ENCODE results near the gene MCM9.
A peak's percentile ranks its signal among the peaks of the same experiment; 100 is the strongest.

Gene MCM9

DNA sequence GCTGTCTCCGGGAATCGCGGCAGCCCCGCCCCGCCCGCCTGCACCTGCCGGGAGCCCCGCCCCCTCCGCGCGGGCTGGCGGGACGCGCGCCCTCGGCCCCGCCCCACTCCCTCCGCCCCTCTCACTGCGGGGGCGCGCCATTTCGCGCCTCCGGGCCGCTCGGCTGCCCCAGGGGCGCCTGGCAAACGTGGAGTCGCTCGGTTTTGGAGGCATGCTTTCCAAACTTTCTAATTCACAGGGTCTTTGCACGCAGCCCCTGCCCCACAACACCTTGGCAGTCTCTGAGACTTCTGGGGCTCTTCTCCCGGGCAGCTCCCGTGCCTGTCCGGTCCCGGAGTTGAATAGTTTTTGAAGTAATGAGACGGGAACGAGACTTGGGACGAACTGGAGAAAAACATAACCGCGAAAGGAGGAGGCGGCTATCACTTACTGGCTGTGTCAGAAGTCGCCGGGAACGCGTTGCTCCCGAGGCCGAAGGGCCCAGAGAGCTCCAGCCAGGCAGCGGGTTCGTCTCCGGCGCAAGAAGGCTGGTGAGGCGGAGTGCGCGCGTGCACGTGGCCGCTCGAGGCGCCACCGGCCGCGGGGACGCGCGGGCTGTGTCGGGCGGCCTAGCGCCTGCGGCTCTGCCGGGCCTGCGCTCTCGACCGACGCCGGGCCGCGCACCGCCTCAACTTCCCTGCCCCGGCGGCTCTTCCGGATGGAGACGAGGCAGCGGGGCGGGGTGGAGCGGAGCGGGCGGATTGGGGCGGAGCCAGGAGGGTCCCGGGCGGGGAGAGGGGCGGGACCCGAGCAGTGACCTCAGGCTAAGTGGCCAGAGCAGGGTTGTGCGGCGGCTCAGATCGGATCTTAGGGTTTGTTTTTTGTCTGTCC is at the start of gene MCM9:
Gene MCM9 (minus strand): TSS at position 699 of the 870 bp plus-strand sequence. CDS start 3,436 bp downstream, outside the sequence.
- DNase-seq (ENCODE audit: low spot score), result peak; percentile 97

DNA sequence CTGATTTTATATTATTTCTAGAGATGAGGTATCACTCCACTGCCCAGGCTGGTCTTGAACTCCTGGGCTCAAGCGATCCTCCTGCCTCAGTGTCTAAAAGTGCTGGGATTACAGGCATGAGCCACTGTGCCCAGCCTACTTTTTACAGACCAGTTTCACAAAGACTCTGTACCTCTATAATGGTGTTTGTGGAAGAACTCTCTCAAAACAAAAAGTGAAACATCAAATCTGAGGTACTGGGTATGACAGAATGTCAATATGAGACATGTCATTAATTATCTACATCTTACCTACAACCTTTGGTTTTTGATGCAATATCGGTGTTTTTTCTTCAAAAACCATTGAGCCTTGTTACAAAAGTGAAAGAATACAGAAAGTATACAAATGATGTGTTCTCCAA is 49.4 kb upstream of the MCM9 start:
- DNase-seq (ENCODE audit: low spot score), result no peak

DNA sequence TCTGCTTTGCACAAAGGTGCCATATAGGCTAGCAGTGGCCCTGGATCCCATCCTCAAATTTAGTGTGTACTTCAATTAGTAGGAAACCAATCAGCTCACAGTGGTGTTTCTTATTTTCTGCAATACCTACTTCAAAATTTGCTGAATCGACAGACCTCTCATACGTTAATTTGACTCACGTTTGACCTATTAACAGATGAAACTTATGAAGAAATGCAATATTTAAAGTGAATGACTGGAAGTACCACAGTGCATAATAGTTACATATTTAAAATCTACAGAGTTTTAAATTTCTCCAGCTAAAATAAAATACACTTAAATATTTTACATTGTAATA is 47.6 kb upstream of the MCM9 start:
- DNase-seq (ENCODE audit: low spot score), result no peak

DNA sequence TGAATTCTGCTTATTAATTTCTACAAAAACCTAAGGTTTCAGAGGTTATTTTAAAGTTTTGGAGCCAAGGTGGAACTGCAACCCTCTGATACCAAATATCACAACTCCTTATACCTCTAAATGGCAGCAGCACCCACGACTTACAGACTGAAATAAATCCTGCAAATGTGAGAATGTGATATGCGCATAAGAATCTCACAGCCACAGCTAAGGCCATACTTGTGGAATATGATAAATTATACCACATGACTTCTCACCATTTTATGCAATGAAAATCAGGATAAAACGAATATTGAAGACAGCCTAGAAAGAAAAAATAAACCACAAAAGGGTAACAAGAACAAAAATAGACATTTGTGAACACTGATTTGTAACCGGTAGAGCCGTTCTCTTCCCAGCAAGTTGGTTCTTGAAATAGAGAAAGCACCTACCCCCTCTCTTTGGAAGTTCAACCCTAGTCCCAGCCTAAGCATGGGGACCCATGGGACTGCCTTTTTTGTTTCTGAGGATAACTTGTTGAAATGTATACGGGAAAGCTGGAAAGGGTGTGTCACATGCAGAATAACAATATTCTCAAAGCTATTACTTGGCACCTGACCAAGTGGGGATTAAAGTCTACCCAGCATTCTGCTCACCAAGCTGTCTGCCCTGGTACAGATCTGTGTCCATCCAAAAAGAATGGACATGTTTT is 47.1 kb upstream of the MCM9 start:
- no peak for DNase-seq (ENCODE audit: low spot score)

DNA sequence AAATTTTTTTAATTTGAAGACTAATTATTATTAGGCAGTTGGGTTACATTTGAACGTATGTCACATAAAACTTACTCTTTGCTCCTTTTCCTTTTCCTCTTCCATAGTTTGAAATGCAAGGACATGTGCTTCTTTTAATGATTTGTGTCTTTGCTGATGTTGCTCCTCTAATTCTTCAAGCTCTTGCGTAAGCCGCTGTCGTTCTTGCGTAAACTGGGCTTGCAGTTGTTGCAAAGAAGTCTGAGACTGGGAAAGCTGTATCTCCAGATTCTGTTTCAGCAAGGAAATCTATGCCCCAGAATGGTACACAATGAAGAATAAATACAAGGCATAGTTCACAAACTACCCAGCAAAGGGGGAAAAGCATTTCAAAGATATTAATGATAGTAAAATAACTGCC is 45.1 kb upstream of the MCM9 start:
- peak; percentile 6 for DNase-seq (ENCODE audit: low spot score)

DNA sequence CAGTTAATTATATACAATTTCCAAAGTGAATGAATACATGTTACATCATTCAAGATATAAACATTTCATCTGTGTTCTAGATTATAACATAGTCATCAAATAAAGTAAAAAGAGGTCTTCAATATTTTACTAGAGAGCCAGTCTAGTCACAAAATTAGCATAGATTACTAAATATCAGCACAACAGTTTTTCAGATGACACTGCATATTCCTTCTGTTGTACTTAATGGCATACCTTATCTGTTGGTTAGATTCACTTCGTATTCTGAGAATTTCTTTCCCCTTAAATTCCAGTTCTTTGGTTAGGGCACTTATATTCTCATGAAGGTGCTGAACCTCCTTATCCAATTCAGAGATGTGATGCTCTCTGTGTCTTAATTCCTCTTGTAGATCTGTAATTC is 39.8 kb upstream of the MCM9 start:
- no peak for DNase-seq (ENCODE audit: low spot score)

DNA sequence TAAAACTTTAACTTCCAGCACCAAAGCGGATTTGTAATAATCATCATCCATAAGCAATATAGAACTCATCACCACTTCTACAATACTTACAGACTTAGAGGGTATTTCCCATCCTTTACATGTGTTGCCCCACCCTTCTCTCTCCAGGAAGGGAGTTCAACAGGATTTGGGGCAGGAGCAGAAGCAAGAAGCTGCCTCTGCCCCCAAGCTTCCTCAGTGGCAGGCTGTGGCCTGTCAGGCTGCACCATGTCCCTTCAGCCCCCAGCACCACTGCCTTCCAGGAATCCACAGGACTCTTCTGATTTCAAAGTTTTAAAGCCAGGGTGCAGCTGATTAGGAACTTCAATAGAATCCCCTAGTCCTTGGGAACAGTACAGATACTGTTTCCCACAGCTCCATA is 36.7 kb upstream of the MCM9 start:
- no peak for DNase-seq (ENCODE audit: low spot score)

DNA sequence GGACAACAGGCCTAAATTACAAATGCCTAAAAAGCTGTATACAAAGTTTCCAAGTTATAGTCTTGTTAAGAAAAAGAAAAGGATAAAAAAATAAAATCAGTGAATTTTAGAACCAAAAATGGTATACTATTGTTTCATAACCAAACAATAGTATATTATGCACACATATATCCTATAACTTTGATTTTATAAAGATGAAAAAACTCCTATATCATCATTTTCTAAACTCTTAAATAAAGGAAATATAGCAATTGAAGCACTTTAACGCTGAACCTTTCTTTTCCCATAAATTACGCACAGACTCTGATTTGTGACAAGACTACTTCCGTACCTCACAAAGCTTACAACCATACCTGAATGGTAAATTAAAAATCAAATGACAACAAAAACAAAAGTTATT is 35.9 kb upstream of the MCM9 start:
- DNase-seq (ENCODE audit: low spot score), result no peak

DNA sequence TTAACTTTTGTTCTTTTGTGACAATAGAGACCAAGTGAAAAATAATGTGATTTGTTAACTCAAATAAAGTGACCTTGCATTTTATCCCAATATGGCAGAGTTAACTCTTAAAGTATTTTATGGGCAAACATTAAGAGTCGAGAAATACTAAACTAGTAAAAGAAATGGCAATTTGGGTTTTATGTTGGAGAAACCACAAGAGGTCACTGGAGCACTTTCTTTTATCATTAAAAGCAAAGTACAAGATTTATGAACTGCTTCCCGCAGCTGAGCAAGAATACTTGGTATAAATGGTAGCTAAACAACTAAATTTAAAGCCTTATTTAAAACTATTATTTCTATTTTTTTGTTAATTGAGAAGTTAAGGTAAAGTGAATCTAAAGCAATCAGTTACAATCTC is 33.5 kb upstream of the MCM9 start:
- DNase-seq (ENCODE audit: low spot score), result peak; percentile 4

DNA sequence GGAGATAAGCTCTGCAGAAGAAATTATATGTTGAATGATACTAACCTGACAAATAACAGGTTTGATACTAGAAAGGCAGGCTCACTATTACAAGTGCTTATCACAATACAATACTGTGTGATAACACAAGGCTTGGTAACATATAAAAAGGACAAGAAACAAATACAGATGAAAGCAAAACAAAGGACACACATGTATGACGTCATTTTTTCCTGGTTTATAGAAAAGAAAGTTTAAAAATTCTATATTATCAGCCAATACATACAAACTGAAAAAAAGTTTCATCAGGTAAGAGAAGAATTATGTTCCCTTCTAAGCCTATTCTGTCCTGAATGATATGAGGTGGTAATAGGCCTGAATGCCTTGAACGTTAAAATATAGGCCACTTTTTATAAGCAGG is 32.3 kb upstream of the MCM9 start:
- DNase-seq (ENCODE audit: low spot score), result no peak

DNA sequence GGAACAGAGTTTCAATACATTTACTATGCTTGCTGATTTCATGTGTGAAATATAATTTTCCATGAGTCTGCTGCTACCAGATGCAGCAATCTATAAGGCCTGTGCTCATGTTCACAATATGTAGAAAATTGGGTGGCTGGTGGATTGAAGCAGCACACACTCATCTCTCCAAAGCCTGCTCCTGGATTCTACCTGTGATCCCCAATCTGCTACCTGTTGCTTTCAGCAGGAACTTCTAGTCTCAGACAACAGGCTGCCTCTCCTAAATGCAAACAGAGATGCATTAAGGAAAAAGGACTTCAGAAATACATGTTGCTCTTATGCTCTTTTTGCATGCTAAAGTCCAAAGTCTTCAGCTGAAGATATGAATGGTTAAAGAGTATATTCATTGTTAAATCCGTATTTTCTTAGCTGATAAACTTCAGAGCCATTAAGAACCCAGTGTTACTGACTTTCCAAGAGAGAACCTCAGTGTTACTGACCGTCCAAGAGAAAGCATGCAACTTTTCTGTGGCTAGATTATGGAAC is 30.9 kb upstream of the MCM9 start:
- no peak for DNase-seq (ENCODE audit: low spot score)

DNA sequence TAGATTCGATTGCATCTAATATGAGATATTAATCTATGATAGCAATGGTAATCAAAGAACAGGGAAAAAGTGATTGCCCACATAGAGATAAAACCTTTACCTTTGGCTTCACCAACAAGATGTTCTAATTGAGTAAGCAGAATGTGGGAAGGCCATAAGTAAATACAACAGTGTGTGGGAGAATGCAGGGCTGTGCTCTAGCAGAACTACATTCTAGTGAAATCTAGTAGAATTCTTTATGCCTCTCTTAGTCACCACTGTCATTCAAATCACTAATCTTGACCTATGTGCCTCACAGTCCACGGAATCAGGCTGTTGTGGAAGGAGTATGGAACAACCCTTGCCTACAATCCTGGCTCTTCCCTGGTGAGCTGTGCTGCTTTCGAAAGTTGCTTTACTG is 30.4 kb upstream of the MCM9 start:
- DNase-seq (ENCODE audit: low spot score), result no peak

DNA sequence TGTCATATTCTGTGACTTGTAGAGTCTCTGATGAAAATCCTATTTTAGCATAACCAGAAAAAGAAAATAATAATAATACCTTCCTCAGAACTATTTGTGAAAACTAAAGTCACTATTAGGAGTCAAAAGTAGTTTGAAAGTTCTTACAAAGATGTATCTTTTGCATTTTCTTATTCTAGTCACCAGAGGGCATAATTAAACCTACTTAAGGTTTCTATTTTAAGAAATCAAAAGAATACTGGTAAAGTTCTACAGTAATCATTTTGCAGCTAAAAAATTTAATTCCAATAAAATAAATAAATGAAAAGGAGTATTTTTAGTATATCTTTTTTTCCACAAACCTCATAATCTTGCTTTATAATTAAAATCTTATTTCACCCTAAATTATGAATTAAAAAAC is 28.0 kb upstream of the MCM9 start:
- peak; percentile 21 for DNase-seq (ENCODE audit: low spot score)

DNA sequence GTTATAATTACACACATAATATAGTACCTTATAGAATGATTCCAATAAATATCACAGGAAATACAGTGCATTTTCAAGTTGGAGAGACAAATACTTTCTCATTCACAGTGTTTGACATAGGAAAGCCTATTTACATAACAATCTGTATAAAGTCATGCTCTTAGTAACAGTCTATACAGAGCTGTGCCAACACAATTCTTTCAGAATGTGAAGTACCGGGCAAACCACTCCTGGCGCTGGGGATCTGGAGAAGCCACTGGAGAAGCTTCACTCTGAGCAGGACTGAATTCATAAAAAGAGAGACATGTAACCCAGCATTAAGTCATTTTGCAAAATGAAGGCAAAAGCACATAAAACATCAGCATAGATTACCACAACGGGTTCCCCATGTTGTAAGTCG is 24.9 kb upstream of the MCM9 start:
- DNase-seq (ENCODE audit: low spot score), result no peak

DNA sequence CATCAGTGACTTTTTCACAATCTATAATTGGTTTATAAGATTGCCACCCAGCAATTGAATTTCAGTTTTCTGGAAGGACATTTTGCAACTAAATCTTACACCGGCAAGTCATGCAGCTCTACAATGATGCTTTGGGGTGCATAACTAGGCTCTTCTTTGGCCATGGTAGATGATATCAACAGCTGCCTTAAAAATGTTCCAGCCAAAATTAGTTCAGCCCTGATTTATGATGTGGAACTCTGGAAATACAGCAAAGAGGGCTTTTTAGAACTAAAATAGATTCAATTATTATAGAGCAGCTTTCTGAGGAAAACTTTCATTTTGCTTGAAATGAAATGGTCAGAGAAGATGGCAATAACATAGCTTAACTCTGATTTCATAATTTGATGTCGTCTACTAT is 18.4 kb upstream of the MCM9 start:
- no peak for DNase-seq (ENCODE audit: low spot score)

DNA sequence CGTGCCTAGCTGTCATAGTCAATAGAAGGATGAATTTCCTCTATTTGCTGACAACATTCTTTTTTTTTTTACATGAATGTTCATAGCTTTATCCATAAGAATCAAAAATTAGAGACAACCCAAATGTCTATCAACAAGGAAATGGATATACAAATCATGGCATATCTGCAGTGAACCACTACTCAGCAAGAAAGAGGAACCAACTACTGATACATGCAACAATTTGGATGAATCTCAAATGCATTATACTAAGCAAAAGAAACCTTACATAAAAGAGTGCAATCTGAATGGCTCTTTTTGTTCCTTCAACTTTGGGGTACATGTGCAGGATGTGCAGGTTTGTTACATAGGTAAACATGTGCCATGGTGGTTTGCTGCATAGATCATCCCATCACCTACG is 17.7 kb upstream of the MCM9 start:
- DNase-seq (ENCODE audit: low spot score), result no peak

DNA sequence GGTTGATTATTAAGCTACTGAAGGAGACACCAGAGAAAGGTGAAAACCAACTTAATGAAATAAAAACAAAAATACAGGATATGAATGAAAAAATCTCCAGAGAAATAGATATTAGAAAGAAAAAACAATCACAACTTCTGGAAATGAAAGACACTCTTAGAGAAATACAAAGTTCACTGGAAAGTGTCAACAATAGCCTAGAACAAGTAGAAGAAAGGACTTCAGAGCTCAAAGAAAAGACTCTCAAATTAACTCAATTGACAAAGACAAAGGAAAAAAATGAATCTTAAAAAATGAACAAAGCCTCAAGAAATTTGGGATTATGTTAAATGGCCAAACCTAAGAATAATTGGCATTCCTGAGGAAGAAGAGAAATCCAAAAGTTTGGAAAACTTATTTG is 10.3 kb upstream of the MCM9 start:
- no peak for DNase-seq (ENCODE audit: low spot score)

DNA sequence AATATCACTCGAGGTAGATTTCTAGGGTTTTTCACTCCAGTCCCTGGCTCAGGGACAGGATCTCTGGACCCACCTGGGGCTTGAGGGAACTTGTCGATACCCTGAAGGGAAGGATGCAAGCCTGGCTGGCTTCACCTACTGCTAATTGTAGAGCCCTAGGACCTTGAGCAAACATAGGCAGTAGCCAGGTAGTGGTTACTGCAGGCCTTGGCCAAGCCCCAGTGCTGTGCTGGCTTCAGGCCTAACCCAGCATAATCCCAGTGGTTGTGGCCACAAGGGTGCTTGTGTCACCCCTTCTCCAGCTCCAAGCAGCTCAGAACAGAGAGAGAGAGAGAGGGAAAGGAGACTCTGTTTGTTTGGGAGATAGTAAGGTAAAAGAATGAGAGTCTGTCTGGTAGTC is 5.8 kb upstream of the MCM9 start:
- no peak for DNase-seq (ENCODE audit: low spot score)

DNA sequence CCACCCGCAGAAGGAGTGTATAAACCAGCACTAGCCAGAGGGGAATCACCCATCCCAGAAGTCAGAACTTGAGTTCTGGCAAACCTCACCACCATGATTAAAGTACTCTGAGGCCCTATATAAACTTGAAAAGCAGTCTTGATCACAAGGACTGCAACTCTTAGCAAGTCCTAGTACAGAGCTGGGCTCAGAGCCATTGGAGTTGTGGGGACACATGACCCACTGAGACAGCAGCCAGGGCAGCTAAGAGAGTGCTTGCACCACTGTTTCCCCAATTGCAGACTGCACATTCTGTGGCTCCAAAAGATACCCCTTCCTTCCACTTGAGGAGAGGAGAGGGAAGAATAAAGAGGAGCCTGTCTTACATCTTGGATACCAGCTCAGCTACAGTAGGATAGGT is 4.7 kb upstream of the MCM9 start:
- no peak for DNase-seq (ENCODE audit: low spot score)

DNA sequence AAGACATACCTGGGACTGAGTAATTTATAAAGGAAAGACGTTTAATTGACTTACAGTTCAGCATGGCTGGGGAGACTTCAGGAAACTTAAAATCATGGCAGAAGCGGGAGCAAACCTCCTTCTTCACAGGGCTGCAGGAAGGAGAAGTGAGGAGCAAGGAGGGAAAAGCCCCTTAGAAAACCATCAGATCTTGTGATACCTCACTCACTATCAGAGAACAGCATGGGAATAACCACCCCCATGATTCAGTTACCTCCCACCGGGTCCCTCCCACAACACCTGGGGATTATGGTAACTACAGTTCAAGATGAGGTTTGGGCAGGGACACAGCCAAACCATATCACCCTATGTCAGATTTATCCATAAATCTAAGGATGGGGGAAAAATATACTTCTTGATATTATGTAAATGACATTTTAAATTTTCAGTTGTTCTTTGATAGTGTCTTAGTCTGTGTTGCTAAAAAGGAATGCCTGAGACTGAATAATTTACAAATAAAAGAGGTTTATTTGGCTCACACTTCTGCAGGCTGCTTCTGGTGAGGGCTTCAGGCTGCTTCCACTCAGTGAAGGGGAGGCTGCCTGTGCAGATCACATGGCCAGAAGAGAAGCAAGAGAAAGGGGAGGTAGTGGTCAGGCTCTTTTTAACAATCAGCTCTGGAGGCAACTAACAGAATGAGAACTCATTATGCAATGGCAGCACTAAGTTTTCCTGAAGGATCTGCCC is 1.2 kb upstream of the MCM9 start:
- no peak for DNase-seq (ENCODE audit: low spot score)

DNA sequence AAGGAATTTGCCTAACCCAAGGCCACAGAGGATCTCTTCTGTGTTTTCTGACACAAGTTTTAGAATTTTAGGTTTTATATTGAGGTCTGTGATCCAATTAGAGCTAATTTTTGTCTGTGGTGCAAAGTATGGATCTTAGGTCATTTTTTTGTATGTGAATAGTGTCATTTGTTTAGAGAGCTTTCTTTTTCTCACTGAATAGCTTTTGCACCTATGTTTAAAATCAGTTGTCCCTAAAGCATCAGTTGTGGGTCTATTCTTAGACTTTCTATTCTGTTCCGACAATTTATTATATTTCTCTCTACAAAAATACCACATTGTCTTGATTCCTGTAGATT is 341 bp upstream of the MCM9 start:
- no peak for DNase-seq (ENCODE audit: low spot score)

DNA sequence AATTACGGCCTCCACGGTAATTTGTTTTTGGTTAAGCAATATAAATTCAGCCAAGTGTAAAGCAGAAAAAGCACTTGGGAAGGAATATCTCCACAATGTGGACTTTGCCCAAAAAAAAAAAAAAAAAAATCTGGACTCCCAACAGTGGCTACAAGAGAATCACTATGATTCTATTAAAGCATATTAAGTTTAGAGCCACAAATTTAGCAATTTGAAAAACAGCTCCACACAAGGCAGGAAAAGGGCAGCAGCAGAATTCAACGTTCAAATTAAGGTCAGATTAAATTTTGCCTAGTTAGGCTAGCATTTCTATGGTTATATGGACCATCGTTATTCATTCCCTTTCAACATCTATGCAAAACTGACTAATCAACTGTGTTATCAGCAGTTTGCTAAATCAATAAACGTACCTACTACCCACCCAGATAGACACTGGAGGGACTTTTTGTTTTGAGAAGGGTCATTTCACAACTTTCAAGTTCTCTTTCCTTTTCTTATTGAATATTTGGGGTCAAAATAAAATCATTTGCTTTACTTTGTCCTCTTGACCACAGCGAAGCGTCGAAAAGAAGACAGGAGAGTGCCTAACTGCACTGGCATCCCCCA is 1.0 kb downstream of the MCM9 start:
- no peak for DNase-seq (ENCODE audit: low spot score)

DNA sequence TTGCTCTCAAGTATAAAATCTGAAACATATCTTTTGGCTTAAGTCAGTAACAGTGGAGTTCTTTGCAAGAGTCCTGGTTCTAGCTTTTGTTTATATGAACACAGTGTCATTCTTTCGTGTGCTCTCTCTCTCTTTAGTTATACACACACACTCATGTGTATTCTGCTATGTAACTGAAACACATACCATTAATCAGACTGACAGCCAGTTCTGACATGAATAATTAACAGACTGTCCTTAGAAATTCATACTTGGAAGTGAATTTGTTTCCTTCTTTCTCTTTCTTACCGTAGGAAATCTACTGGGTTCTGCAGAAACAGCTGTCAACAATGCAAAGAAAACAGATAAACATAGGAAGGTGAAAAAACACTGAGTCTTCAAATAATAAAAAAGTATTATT is 2.5 kb downstream of the MCM9 start:
- DNase-seq (ENCODE audit: low spot score), result no peak

Measured in GM03348 (cell line).